ENCODE results near the gene PHKG2.
A peak's percentile ranks its signal among the peaks of the same experiment; 100 is the strongest.

Gene PHKG2

DNA sequence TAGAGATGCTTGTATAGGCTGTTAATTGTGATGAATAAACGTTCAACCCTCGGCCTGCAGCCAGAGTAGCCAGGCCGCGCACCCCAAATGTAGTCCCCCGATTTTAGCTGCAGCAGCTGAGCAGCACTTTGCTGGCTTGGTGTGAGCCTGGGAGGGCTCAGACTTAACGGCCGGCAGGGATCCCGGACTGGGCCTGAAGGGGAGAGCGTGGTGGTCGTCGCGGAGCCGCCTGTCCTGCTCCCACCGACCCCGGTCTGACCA is 26.8 kb downstream of the PHKG2 start:
- no peak for DNase-seq (ENCODE audit: low read depth)

- DNase-seq (ENCODE audit: low read depth), result peak; percentile 78
These were observed 27.4 kb downstream of the PHKG2 start for GRCh38 chr16:30775392-30776188.

DNA sequence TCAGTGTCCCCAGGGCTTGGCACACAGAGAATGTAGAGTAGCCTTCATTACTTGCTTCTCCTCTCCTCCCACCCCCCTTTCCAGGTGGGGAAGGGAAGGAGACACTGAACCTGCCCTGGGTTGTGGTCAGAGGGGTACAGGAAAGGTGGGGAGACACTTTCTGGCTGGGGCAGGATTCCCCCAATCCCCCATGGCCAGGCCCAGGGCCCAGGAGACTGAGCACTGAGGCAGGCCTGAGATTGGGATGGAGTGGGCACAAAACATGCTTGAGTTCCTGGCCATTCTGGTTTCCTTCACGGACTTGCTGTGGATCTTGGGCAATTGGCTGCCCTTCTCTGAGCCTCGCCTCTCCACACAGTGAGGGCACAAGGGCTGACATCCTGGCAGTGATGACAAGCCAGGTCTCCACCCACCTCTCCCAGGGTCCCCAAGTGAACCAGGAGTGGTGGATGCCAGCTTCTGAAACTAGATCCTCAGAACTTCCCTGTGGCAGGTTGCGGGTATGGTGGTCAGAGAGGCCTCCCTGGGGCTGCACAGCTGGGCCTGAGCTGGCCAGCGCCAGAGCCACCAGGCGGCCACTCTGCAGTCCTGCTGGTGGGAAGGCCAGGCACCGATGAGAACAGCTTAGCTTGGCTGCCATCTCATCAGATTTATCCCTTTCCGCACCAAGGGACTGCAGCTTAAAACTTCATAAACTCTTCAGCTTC is 29.5 kb downstream of the PHKG2 start:
- peak; percentile 60 for DNase-seq (ENCODE audit: low read depth)

DNA sequence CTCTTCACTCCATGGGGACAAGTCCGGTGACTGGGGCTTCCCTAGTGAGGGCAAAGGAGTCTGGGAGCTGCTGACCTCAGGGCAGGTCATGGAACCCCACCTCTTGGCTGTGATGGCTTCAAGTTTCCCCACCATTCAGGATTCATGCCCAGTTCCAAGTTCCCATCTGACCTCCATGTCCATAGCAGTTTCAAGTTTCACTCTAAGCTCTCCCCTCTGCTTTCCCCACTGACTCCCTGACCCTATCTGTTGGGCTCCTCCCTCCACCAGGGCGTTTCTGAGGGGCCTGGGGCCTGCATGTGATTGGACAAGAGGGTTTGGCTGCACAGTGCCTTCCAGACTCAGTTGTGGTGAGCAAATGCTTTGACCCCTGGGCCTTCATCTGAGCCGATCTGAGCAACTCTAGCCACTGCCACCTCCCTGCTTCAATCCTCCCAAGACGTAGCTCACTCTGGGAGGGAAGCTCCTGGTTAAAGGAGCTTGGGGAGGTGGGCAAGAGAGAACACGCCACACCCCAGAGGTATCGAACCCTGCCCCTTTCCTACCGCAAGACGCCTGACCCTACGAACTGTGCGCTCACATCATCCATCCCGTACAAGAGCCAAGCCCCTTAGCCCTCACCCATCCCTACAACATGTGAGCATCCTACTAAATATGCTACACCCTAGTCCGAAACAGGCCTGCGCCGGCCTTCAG is 30.5 kb downstream of the PHKG2 start:
- peak; percentile 38 for DNase-seq (ENCODE audit: low read depth)

GRCh38 chr16:30779596-30779995 is 31.4 kb downstream of the PHKG2 start:
- DNase-seq (ENCODE audit: low read depth), result no peak

DNA sequence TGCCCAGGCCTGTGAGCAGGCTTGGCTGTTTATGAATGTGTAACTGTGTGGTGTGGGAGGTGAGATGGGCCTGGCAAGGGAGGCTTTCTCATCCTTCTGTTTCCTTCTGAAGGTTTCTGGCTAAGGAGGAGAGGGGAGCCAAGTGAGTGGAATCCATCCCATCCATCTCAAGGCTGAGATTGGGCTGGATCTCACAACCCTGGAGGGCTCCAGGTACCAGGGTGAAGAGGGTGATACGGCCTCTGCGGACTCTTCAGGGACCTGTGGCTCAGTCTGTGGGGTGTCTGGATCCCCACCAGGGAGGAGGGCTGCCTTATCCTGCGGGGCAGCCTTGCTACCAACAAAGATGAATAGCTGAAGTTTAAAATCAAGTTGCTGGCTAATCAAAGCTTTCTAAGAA is 31.8 kb downstream of the PHKG2 start:
- DNase-seq (ENCODE audit: low read depth), result no peak

- no peak for DNase-seq (ENCODE audit: low read depth)
These were observed 32.3 kb downstream of the PHKG2 start for GRCh38 chr16:30780549-30780948.

- DNase-seq (ENCODE audit: low read depth), result no peak
These were observed 34.5 kb downstream of the PHKG2 start for GRCh38 chr16:30782486-30783279.

- DNase-seq (ENCODE audit: low read depth), result no peak
These were observed 35.3 kb downstream of the PHKG2 start for GRCh38 chr16:30783280-30784109.

GRCh38 chr16:30784215-30784614 is 36.0 kb downstream of the PHKG2 start:
- no peak for DNase-seq (ENCODE audit: low read depth)

- no peak for DNase-seq (ENCODE audit: low read depth)
These were observed 37.2 kb downstream of the PHKG2 start for GRCh38 chr16:30785126-30786106.

- peak; percentile 58 for DNase-seq (ENCODE audit: low read depth)
These were observed 38.1 kb downstream of the PHKG2 start for GRCh38 chr16:30786115-30786935.

DNA sequence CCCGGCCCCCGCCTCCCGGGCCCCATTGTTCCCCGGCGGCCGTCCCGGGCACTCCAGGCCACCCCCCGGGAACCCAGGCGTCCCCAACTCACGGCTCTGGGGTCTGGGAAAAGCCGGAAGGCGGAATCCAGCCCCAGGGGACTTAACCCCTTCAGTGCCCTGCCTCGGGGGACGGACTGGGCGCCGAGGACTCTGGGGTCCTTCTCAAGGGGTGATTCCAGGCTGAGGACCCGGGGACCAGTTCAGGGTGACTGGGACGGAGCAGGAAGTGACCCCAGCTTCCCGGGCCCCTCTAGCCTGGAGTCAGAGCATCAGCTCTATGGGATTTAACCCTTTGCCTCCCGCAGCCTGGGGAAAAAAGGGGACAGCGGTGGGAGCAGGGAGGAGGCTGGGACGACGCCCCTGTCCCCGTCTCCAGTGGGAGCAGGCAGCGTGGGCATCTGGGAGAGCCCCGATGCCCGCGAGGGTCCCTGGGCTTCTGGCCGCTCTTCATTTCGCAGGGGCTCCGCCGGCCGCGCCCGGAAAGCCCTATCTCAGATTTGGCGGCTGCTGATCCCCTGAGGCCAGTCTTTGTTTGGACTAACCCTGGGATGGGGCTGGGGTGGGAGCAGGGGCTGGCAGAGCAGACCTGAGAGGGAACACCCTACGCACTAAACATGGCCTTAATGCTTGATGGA is 38.8 kb downstream of the PHKG2 start, which contains the start of gene ZNF629:
ZNF629 (minus strand) TSS at position 270 of the 677 bp plus-strand sequence. CDS start 2,723 bp downstream, outside the sequence.
- peak; percentile 73 for DNase-seq (ENCODE audit: low read depth)

GRCh38 chr16:30787613-30788378 is 39.6 kb downstream of the PHKG2 start:
- peak; percentile 30 for DNase-seq (ENCODE audit: low read depth)

GRCh38 chr16:30793508-30794069 is 45.4 kb downstream of the PHKG2 start:
- DNase-seq (ENCODE audit: low read depth), result no peak

DNA sequence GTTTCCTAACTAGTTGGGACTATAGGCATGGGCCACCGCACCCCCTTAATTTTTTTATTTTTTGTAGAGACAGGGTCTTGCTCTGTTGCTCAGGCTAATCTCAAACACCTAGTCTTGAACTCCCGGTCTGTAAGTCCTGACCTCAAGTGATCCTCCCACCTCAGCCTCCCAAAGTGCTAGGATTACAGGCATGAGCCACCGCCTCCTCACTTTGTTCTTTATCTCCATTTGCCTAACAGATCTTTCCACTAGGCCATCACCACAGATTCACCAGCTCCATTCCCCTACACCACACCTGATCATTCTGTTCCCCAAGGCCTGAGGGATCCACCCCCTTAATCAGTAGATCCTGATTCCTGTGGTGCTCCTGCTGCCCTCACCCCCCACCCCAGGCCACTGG is 46.4 kb downstream of the PHKG2 start:
- no peak for DNase-seq (ENCODE audit: low read depth)

DNA sequence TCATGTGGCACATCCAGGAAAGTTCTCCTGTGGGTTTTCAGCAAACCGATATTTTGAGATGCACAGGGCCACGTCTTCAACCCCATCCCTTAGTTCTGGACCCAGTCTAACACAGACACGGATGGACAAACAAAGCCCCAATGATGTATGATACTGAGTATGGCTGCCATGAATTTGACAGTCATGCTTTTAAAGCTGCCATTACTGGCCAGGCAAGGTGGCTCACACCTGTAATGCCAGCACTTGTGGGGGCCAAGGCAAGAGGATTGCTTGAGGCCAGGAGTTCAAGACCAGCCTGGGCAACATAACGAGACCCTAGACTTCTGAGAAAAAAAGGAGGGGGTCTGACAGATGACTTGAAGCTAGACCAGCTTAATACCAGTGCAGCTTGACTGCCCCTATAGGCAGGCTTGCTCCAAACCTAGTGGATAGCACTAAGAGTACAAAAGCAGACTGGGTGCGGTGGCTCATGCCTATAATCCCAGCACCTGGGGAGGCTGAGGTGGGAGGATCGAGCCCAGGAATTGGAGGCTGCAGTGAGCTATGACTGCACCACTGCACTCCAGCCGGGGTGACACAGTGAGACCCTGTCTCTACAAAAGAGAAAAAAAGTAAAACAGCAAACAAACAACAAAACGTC is 49.6 kb downstream of the PHKG2 start:
- no peak for DNase-seq (ENCODE audit: low read depth)

Measured in fibroblast of gingiva (primary cell).